Astrocyte (in vitro differentiated cells and primary cell): ENCODE data around the gene GUCY2D.

Source experiments
- EZH2 ChIP-seq: IDR thresholded peaks from 2 replicates; pipeline ENCODE4 v1.6.1; 2012; ENCODE audit warnings: mild to moderate bottlenecking, low read length, inconsistent platforms; ENCODE audit not compliant: insufficient read depth
- TF ChIP-seq, protein P1 (sequence below): IDR thresholded peaks from 2 replicates; pipeline ENCODE4 v1.5.1; 2011; ENCODE audit warnings: low read depth, mild to moderate bottlenecking, inconsistent platforms, low read length, moderate library complexity; ENCODE audit not compliant: insufficient read depth

DNA sequence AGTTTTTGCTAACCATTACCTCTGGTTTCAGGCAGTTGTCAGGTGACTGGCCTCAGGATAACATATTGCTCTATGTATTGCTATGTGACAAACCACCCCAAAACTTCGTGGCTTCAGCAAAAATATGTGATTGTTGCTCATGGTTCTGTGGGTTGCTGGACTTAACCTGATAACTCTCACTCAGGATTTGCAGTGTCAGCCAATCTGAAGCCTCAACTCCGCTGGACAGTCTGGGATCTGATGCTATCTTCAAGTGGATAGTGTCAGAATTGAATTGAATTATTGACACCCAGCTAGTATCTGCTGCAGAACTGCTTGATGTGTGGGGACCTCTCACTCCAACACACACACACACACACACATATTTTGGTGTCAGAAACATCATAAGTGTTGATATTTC lies 34.7 kb upstream of the GUCY2D start:
- TF ChIP-seq, protein P1, sequence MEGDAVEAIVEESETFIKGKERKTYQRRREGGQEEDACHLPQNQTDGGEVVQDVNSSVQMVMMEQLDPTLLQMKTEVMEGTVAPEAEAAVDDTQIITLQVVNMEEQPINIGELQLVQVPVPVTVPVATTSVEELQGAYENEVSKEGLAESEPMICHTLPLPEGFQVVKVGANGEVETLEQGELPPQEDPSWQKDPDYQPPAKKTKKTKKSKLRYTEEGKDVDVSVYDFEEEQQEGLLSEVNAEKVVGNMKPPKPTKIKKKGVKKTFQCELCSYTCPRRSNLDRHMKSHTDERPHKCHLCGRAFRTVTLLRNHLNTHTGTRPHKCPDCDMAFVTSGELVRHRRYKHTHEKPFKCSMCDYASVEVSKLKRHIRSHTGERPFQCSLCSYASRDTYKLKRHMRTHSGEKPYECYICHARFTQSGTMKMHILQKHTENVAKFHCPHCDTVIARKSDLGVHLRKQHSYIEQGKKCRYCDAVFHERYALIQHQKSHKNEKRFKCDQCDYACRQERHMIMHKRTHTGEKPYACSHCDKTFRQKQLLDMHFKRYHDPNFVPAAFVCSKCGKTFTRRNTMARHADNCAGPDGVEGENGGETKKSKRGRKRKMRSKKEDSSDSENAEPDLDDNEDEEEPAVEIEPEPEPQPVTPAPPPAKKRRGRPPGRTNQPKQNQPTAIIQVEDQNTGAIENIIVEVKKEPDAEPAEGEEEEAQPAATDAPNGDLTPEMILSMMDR: no peak
- no peak for TF ChIP-seq EZH2
